Measurements from ENCODE around the gene APP.

- TF ChIP-seq, protein P1, sequence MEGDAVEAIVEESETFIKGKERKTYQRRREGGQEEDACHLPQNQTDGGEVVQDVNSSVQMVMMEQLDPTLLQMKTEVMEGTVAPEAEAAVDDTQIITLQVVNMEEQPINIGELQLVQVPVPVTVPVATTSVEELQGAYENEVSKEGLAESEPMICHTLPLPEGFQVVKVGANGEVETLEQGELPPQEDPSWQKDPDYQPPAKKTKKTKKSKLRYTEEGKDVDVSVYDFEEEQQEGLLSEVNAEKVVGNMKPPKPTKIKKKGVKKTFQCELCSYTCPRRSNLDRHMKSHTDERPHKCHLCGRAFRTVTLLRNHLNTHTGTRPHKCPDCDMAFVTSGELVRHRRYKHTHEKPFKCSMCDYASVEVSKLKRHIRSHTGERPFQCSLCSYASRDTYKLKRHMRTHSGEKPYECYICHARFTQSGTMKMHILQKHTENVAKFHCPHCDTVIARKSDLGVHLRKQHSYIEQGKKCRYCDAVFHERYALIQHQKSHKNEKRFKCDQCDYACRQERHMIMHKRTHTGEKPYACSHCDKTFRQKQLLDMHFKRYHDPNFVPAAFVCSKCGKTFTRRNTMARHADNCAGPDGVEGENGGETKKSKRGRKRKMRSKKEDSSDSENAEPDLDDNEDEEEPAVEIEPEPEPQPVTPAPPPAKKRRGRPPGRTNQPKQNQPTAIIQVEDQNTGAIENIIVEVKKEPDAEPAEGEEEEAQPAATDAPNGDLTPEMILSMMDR (conservative IDR thresholded peaks at IDR 0.05; ENCODE audit: low read depth, low read length): no peak
- TF ChIP-seq EZH2phosphoT487 (IDR thresholded peaks at IDR 0.05; ENCODE audit: borderline replicate concordance, low read length): no peak
Observed at GRCh38 chr21:26146681-26147080, 23.9 kb downstream of the APP start.

Measured in PC-3 (cell line).